ENCODE results near the gene EIF2S1. TPM values are rescaled to one million over a fixed set of nuclear protein-coding genes. Genes with fewer than 3 reads are reported as not detected.
"Not testable (repeated sequence)": the region's sequence is repeated elsewhere in the genome, so short reads cannot be mapped to it uniquely, and the experiment has no call there.

Gene EIF2S1
- total and polyA plus RNA-seq, 4 donors = 53.8 to 81.0 (median 59.1) TPM

GRCh38 chr14:67335781-67336180 is 24.3 kb upstream of the EIF2S1 start:
- DNase-seq (no peak), ATAC-seq (ENCODE audit: low FRiP score) (no peak)
- Histone ChIP-seq H3K27me3 (ENCODE audit: control insufficient read depth in 1 of 2, insufficient read depth in 2 of 2, low read length in 1 of 2) (peaks cover 0 to 2% of the 10 kb centered on the region in 2 donors), H3K9me3 (ENCODE audit: control insufficient read depth, low read length) (no peaks in the 10 kb centered on the region), H3K4me3 (ENCODE audit: low read length in 2 of 2) (no peak overlapping the region), H3K36me3 (ENCODE audit: control insufficient read depth in 1 of 2, insufficient read depth in 2 of 2, low read length in 1 of 2) (peaks cover 8 to 9% of the 10 kb centered on the region in 2 donors), H3K27ac (ENCODE audit: low read depth in 1 of 2, low read length in 2 of 2) (no peak overlapping the region), H3K4me1 (ENCODE audit: control insufficient read depth in 1 of 2, insufficient read depth in 2 of 2, low read length in 2 of 2) (no peaks in the 10 kb centered on the region)
- intact Hi-C loops (cut with DNase I) = no loop called here
- 90 to 91% methylated on average over 2 of the region's 2 CpGs for WGBS, 2 donors

- intact Hi-C loops (cut with DNase I); H3K4me3 ChIP-seq (ENCODE audit: low read length in 2 of 2); H3K4me1 ChIP-seq (ENCODE audit: control insufficient read depth in 1 of 2, insufficient read depth in 2 of 2, low read length in 2 of 2); DNase-seq; H3K9me3 ChIP-seq (ENCODE audit: control insufficient read depth, low read length); H3K36me3 ChIP-seq (ENCODE audit: control insufficient read depth in 1 of 2, insufficient read depth in 2 of 2, low read length in 1 of 2); H3K27me3 ChIP-seq (ENCODE audit: control insufficient read depth in 1 of 2, insufficient read depth in 2 of 2, low read length in 1 of 2); ATAC-seq (ENCODE audit: low FRiP score); H3K27ac ChIP-seq (ENCODE audit: low read depth in 1 of 2, low read length in 2 of 2): not testable (repeated sequence)
- WGBS, 2 donors = 96 to 99% methylated on average over 19 to 31 of the region's 31 CpGs
Measured at GRCh38 chr14:67341231-67341630, 18.9 kb upstream of the EIF2S1 start.

GRCh38 chr14:67343601-67344230 is 16.4 kb upstream of the EIF2S1 start:
- peaks cover 0 to 2% of the 10 kb centered on the region in 2 donors for H3K27me3 ChIP-seq (ENCODE audit: control insufficient read depth in 1 of 2, insufficient read depth in 2 of 2, low read length in 1 of 2)
- no peaks in the 10 kb centered on the region for H3K9me3 ChIP-seq (ENCODE audit: control insufficient read depth, low read length)
- H3K27ac ChIP-seq (ENCODE audit: low read depth in 1 of 2, low read length in 2 of 2) = no peak overlapping the region
- H3K4me1 ChIP-seq (ENCODE audit: control insufficient read depth in 1 of 2, insufficient read depth in 2 of 2, low read length in 2 of 2) = no peaks in the 10 kb centered on the region
- ATAC-seq (ENCODE audit: low FRiP score) (no peak), DNase-seq (no peak)
- H3K4me3 ChIP-seq (ENCODE audit: low read length in 2 of 2) = no peak overlapping the region
- 84 to 87% methylated on average over 4 of the region's 4 CpGs for WGBS, 2 donors
- intact Hi-C loops (cut with DNase I) = no loop called here
- peaks cover 3 to 6% of the 10 kb centered on the region in 2 donors for H3K36me3 ChIP-seq (ENCODE audit: control insufficient read depth in 1 of 2, insufficient read depth in 2 of 2, low read length in 1 of 2)

GRCh38 chr14:67345583-67345982 is 14.5 kb upstream of the EIF2S1 start:
- no peaks in the 10 kb centered on the region for H3K4me1 ChIP-seq (ENCODE audit: control insufficient read depth in 1 of 2, insufficient read depth in 2 of 2, low read length in 2 of 2)
- H3K27ac ChIP-seq (ENCODE audit: low read depth in 1 of 2, low read length in 2 of 2) = no peak overlapping the region
- no peaks in the 10 kb centered on the region for H3K27me3 ChIP-seq (ENCODE audit: control insufficient read depth in 1 of 2, insufficient read depth in 2 of 2, low read length in 1 of 2)
- H3K4me3 ChIP-seq (ENCODE audit: low read length in 2 of 2) = no peak overlapping the region
- ATAC-seq (ENCODE audit: low FRiP score) (no peak), DNase-seq (no peak)
- no peaks in the 10 kb centered on the region for H3K9me3 ChIP-seq (ENCODE audit: control insufficient read depth, low read length)
- H3K36me3 ChIP-seq (ENCODE audit: control insufficient read depth in 1 of 2, insufficient read depth in 2 of 2, low read length in 1 of 2) = peaks cover 3 to 5% of the 10 kb centered on the region in 2 donors
- intact Hi-C loops (cut with DNase I) = no loop called here

- no peak for ATAC-seq (ENCODE audit: low FRiP score)
- Histone ChIP-seq H3K27ac (ENCODE audit: low read depth in 1 of 2, low read length in 2 of 2) (no peak overlapping the region), H3K4me1 (ENCODE audit: control insufficient read depth in 1 of 2, insufficient read depth in 2 of 2, low read length in 2 of 2) (no peaks in the 10 kb centered on the region), H3K36me3 (ENCODE audit: control insufficient read depth in 1 of 2, insufficient read depth in 2 of 2, low read length in 1 of 2) (no peaks in the 10 kb centered on the region), H3K27me3 (ENCODE audit: control insufficient read depth in 1 of 2, insufficient read depth in 2 of 2, low read length in 1 of 2) (no peaks in the 10 kb centered on the region), H3K4me3 (ENCODE audit: low read length in 2 of 2) (no peak overlapping the region), H3K9me3 (ENCODE audit: control insufficient read depth, low read length) (no peaks in the 10 kb centered on the region)
- no peak for DNase-seq
- intact Hi-C loops (cut with DNase I) = no loop called here
- 76 to 78% methylated on average over 5 of the region's 5 CpGs for WGBS, 2 donors
Measured at GRCh38 chr14:67352055-67352454, 8.1 kb upstream of the EIF2S1 start.

GRCh38 chr14:67357186-67357968 is 2.8 kb upstream of the EIF2S1 start:
- DNase-seq (no peak), ATAC-seq (ENCODE audit: low FRiP score) (no peak)
- 60 to 63% methylated on average over 4 of the region's 4 CpGs for WGBS, 2 donors
- H3K4me1 ChIP-seq (ENCODE audit: control insufficient read depth in 1 of 2, insufficient read depth in 2 of 2, low read length in 2 of 2) = peaks cover 0 to 5% of the 10 kb centered on the region in 2 donors
- no peaks in the 10 kb centered on the region for H3K36me3 ChIP-seq (ENCODE audit: control insufficient read depth in 1 of 2, insufficient read depth in 2 of 2, low read length in 1 of 2)
- intact Hi-C loops (cut with DNase I) = no loop called here
- no peak overlapping the region for H3K4me3 ChIP-seq (ENCODE audit: low read length in 2 of 2)
- H3K27me3 ChIP-seq (ENCODE audit: control insufficient read depth in 1 of 2, insufficient read depth in 2 of 2, low read length in 1 of 2) = no peaks in the 10 kb centered on the region
- H3K9me3 ChIP-seq (ENCODE audit: control insufficient read depth, low read length) = no peaks in the 10 kb centered on the region
- H3K27ac ChIP-seq (ENCODE audit: low read depth in 1 of 2, low read length in 2 of 2) = no peak overlapping the region

- H3K9me3 ChIP-seq (ENCODE audit: control insufficient read depth, low read length) = no peaks in the 10 kb centered on the region
- H3K27me3 ChIP-seq (ENCODE audit: control insufficient read depth in 1 of 2, insufficient read depth in 2 of 2, low read length in 1 of 2) = no peaks in the 10 kb centered on the region
- WGBS, 2 donors = 40 to 51% methylated on average over 9 of the region's 9 CpGs
- intact Hi-C loops (cut with DNase I) = no loop called here
- peaks cover 0 to 5% of the 10 kb centered on the region in 2 donors for H3K4me1 ChIP-seq (ENCODE audit: control insufficient read depth in 1 of 2, insufficient read depth in 2 of 2, low read length in 2 of 2)
- DNase-seq = no peak
- no peak for ATAC-seq (ENCODE audit: low FRiP score)
- H3K36me3 ChIP-seq (ENCODE audit: control insufficient read depth in 1 of 2, insufficient read depth in 2 of 2, low read length in 1 of 2) = no peaks in the 10 kb centered on the region
- H3K4me3 ChIP-seq (ENCODE audit: low read length in 2 of 2) = no peak overlapping the region
- H3K27ac ChIP-seq (ENCODE audit: low read depth in 1 of 2, low read length in 2 of 2) = no peak overlapping the region
Measured at GRCh38 chr14:67357969-67358354, 2.2 kb upstream of the EIF2S1 start.

GRCh38 chr14:67358924-67359774 is 979 bp upstream of the EIF2S1 start:
- peak; percentile 4 for ATAC-seq (ENCODE audit: low FRiP score)
- H3K27ac ChIP-seq (ENCODE audit: low read depth in 1 of 2, low read length in 2 of 2) = peak overlapping the region in 1 of 2 donors; percentile 76
- H3K4me3 ChIP-seq (ENCODE audit: low read length in 2 of 2) = peak overlapping the region; percentile 87 to 98
- peak in 1 of 2 donors; percentile 78 for DNase-seq
- peaks cover 0 to 5% of the 10 kb centered on the region in 2 donors for H3K4me1 ChIP-seq (ENCODE audit: control insufficient read depth in 1 of 2, insufficient read depth in 2 of 2, low read length in 2 of 2)
- WGBS, 2 donors = 1% methylated on average over 38 of the region's 38 CpGs
- intact Hi-C loops (cut with DNase I) = no loop called here
- H3K9me3 ChIP-seq (ENCODE audit: control insufficient read depth, low read length) = no peaks in the 10 kb centered on the region
- H3K27me3 ChIP-seq (ENCODE audit: control insufficient read depth in 1 of 2, insufficient read depth in 2 of 2, low read length in 1 of 2) = no peaks in the 10 kb centered on the region
- no peaks in the 10 kb centered on the region for H3K36me3 ChIP-seq (ENCODE audit: control insufficient read depth in 1 of 2, insufficient read depth in 2 of 2, low read length in 1 of 2)
